Measurements from ENCODE around the gene ANKS3.

DNA sequence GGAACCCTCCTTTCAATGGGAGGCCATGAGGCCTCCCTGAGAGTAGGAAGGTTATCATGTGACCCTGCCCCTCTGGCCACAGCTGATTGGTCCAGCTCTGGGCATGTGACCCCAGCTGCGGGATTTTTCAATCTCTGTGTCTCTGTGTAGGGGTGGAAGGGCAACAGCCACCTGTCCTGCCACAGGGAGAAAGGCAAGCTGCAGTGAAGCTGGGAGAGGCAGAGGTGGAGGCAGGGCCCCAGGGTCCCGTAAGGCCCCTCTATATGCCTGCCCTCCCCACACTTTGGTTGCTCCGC, 11.2 kb upstream of the ANKS3 start:
- TF ChIP-seq, protein P1, sequence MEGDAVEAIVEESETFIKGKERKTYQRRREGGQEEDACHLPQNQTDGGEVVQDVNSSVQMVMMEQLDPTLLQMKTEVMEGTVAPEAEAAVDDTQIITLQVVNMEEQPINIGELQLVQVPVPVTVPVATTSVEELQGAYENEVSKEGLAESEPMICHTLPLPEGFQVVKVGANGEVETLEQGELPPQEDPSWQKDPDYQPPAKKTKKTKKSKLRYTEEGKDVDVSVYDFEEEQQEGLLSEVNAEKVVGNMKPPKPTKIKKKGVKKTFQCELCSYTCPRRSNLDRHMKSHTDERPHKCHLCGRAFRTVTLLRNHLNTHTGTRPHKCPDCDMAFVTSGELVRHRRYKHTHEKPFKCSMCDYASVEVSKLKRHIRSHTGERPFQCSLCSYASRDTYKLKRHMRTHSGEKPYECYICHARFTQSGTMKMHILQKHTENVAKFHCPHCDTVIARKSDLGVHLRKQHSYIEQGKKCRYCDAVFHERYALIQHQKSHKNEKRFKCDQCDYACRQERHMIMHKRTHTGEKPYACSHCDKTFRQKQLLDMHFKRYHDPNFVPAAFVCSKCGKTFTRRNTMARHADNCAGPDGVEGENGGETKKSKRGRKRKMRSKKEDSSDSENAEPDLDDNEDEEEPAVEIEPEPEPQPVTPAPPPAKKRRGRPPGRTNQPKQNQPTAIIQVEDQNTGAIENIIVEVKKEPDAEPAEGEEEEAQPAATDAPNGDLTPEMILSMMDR (IDR thresholded peaks at IDR 0.05), result no peak
- TF ChIP-seq POLR2A (IDR thresholded peaks at IDR 0.05; ENCODE audit: low read length) (no peak), KDM5A (IDR thresholded peaks at IDR 0.05) (no peak), RNF2 (IDR thresholded peaks at IDR 0.05; ENCODE audit: borderline replicate concordance, low read depth) (no peak), EP300 (IDR thresholded peaks at IDR 0.05) (no peak)
- TF ChIP-seq, protein P2, sequence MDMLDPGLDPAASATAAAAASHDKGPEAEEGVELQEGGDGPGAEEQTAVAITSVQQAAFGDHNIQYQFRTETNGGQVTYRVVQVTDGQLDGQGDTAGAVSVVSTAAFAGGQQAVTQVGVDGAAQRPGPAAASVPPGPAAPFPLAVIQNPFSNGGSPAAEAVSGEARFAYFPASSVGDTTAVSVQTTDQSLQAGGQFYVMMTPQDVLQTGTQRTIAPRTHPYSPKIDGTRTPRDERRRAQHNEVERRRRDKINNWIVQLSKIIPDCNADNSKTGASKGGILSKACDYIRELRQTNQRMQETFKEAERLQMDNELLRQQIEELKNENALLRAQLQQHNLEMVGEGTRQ (IDR thresholded peaks at IDR 0.05), result peak; percentile 81

Measured in A549 (cell line).